HCT116 (cell line): ENCODE measurements around the gene INTS6.

Experiments
- EZH2 ChIP-seq: fragments of 200-600 bp; sonication (generic); IDR thresholded peaks from 2 replicates; pipeline ENCODE4 v1.6.1; 2017; ENCODE audit warnings: antibody characterized with exemption, mixed run types
- POLR2A ChIP-seq: IDR thresholded peaks from 2 replicates; pipeline ENCODE4 v1.7.0; 2011; ENCODE audit warnings: borderline replicate concordance; ENCODE audit not compliant: insufficient read depth, insufficient read length; ENCODE audit errors: extremely low read depth
- RAD21 ChIP-seq: IDR thresholded peaks from 2 replicates; pipeline ENCODE4 v1.6.1; 2012; ENCODE audit warnings: low read depth, mild to moderate bottlenecking

- no peak for TF ChIP-seq EZH2
- TF ChIP-seq POLR2A, result no peak
- no peak for TF ChIP-seq RAD21
Measured at GRCh38 chr13:51343475-51343874, 109.4 kb downstream of the INTS6 start.
